Suppressor macrophage treated with lipopolysaccharide for 4 hours (primary cell): ENCODE results near the gene CDKN1C.
"Not testable (repeated sequence)": the region's sequence is repeated elsewhere in the genome, so short reads cannot be mapped to it uniquely, and the experiment has no call there.

Experiments
- DNase-seq: peaks from one replicate; pipeline ENCODE4 v3.0.0-alpha.2; 2020

CDKN1C gene

DNA sequence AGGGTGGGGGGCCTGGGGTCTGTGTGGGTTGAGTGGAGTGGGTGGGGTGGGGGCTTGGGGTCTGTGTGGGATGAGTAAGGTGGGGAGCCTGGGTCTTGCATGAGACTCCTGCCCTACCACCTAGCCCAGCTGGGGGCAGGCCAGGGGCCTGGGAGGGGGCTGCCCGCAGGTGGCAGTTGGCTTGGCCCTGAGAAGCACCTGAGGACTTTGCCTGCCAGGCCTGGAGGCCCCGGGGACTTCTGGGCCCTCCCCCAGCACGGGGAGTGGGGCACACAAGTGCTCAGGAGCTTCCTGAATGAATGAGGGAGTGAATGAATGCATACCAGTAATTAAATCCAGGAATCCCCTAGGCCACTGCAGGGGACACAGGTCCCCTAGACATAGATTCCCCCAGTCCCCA is 37.1 kb upstream of the CDKN1C start:
- no peak for DNase-seq

GRCh38 chr11:2921742-2922493 is 36.3 kb upstream of the CDKN1C start:
- no peak for DNase-seq

DNA sequence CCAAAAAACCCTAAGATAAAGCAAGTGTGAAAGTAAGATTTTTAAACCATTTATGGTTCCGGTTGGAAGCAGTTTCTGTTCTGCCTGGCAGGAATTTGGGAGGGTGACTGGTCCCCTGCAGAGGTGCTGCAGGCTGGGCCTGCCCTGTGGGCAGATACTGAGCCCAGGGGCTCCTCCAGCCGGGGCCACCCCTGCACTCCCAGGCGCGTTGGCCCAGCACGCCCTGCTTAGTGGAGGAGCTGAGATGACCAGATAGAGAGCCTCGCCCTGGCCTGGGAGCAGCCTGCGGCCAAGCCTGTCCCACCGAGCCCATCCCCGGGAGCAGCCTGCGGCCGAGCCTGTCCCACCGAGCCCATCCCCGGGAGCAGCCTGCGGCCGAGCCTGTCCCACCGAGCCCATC is 35.7 kb upstream of the CDKN1C start:
- DNase-seq = no peak

GRCh38 chr11:2920343-2920742 is 34.8 kb upstream of the CDKN1C start:
- no peak for DNase-seq

GRCh38 chr11:2919837-2920236 is 34.3 kb upstream of the CDKN1C start:
- no peak for DNase-seq

GRCh38 chr11:2919188-2919587 is 33.6 kb upstream of the CDKN1C start:
- DNase-seq = no peak

DNA sequence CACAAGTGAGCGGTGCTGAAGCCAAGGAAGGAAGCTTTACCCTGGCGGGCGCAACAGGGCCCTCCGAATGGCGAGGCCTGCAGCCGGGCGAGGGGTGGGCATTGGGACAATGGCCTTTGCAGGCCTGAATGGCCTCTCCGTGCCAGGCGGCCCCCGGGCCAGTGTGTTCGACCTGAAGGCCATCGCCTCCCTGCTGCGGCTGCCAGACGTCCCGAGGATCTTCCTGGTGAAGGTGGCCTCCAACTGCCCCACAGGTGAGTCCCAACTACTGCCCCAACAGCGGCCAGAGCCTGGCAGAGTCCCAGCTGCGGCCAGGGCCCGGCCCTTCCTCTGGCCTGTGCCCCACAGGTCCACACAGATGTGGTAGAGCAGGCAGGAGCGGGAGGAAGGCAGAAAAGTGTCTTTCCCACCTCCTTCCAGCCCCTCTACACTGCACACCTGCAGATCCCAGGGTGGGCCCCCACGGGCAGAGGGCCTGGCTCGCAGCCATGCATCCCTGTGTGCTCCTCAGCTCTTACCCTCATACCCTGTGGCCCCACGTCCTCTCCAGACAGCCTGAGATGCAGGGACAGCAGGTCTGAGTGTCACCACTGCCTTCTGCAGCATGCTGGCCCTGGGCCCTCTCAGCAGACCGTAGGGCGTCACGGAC is 32.4 kb upstream of the CDKN1C start:
- DNase-seq = no peak

DNA sequence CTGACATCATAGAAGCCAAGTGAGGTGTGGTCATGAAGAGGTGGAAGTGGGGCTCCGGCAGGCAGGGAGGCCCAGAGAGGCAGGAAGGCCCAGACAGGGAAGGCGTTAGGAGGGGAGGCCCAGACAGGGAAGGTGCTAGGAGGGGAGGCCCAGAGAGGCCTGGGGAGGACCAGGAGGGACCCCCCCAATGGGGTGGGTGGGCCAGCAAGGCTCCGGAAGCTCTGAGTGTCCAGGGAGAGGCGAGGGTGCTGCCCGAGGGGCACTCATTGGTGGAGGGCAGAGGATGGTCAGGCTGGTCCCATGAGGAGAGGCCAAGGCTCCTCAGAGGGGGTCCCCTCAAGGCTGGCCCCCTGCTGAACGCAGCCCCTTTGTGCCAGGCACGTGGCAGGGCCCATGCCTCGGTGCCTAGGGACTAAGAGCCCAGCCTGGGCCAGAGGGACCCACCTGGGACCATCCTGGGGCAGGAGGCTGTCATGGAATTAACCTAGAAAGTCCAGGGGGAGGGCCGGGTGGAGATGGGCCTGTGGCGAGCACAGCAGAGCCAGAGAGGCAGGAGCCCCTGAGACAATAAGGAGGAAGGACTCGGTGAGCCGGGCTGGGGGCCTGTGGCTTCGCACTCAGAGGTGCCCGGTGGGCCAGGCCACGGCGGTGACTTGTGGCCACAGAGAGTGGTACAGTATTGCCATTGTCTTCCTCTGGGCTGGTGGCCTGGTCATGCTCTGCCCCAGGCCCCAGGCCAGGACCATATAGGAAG is 31.5 kb upstream of the CDKN1C start:
- no peak for DNase-seq

GRCh38 chr11:2916114-2916891 is 30.7 kb upstream of the CDKN1C start:
- no peak for DNase-seq

DNA sequence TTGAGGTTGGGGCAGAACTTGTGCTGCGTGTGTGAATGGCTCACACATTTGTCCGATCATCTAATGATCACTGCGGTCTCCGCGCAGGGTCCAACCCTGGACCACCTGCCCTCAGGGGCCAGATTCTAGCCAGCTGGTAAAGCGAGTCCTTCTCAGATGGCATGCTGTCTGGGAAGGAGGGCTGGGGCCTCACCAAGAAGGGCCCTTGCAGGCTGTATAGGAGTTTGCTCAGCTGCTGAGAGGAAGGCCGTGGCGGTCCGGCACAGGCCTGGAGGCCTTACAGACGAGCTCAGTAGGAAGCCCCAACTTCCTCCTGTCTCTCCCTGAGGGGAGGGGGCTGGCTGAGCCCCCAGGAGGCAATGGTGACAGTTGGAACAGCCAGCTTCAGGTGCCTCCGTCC is 29.9 kb upstream of the CDKN1C start:
- no peak for DNase-seq

DNA sequence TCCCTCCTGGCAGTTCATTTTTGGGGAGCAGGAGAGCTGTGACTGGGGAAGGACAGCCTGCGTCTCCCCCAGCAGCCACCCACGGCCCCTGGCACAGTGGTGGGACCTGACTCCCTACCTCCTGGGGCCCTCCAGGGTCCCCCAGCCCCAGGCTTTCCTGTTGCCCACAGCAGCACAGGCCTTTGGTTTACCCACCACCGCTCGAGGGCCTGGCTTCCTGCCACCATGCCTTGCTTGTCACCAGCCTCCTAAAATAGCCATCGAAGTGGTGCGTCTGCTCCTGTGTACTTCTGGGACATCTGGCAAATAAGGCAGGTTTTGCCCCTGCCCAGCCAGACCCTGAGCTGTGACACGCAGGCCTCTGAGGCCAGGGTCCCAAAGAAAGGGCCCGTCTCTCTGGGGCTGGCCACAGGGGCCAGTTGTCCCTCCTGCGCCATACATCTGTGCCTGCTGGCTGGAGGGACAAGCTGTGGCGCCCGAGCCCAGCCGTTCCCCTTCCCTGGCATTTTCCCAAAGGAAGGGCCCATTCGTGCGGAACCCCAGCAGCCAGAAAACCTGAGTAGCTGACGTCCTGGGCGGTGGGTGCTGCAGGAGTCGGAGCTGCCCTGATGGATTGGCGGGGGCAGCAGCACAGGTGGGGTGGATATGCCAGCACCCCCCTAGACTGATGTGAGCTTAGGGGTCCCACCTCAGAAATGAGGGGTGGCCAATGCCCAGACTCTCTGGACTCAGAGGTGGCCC is 29.1 kb upstream of the CDKN1C start:
- no peak for DNase-seq

DNA sequence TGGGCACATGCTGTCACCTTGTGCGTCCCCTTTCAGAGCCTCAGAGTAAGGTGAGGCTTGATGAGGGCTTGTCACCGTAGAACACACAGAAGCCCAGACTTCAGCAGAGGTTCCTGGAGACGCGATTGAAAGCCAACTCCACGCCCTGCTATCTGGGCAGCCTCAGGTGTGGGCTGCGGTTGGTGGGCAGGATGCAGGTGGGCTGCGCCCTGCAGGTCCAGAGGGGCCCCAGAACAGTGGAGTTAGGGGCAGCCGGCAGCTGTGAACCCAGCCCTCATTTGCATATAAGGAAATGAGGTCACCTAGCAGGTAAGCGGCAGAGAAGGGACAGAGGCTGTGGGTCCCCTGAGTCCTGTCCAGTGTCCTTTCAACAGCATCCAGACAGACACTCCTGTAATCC is 28.2 kb upstream of the CDKN1C start:
- no peak for DNase-seq

DNA sequence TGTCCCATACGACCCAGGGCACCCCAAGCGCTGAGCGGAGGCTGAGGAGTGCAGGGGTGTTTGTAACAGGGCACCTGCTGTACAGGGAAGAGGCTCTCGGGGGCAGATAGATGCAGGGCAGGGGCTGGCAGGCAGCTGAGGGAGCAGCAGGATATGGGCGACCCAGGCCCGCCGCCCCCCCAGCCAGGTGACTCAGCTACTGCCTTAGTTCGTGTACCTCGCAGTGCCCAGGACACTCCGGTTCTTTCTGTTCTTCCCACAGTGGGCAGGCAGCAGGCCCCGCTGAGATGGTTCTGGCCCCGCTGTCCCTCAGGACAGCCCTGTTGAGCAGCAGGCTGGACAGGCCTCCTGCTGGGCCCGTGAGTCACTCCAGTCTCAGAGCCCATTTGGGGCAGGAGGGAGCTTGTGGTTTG is 27.4 kb upstream of the CDKN1C start:
- DNase-seq = no peak

- no peak for DNase-seq
These were observed 26.9 kb upstream of the CDKN1C start for GRCh38 chr11:2912498-2912897.

GRCh38 chr11:2911785-2912391 is 26.3 kb upstream of the CDKN1C start:
- no peak for DNase-seq

- no peak for DNase-seq
These were observed 25.7 kb upstream of the CDKN1C start for GRCh38 chr11:2911088-2911784.

DNA sequence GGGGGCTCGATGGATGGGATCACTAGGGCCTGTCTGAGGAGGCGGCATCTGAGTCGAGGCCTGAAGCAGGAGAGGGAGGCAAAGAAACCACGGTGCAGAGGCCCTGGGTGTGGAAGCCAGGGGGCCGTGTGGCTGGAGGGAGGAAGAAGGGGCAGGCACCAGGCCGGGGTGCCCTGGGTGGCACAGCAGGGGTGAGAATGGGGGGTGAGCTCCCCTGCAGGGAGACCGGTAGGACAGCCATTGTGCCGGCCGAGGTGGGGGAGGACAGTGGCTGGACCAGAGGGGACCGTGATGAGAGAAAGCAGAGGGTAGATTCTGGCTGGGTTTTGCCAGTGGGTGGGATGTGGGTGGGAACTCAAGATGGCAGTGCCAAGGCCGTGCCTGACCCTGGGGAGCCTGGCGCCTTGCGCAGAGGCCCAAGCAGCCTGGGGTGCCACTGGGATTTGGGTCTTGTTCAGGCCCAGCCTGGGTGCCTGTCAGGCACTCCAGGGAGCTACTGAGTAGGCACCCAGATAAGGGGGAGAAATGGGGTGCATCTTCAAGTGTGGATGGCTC is 24.9 kb upstream of the CDKN1C start:
- DNase-seq = no peak

GRCh38 chr11:2909133-2909902 is 23.7 kb upstream of the CDKN1C start:
- DNase-seq = no peak

- DNase-seq = no peak
These were observed 22.6 kb upstream of the CDKN1C start for GRCh38 chr11:2908130-2908529.

GRCh38 chr11:2905299-2905698 is 19.7 kb upstream of the CDKN1C start:
- DNase-seq = not testable (repeated sequence)
